HTERT RPE-1 (cell line): ENCODE measurements around the gene CLCC1.

Experiments used
- in situ Hi-C: fragments of 300-500 bp; cut with MboI; formaldehyde crosslinking; loops from 4 replicates; pipeline ENCODE4 v1.14.3; 2020; ENCODE audit warnings: low sequenced_read_pairs

The CLCC1 gene

GRCh38 chr1:108916788-108917187 is 46.5 kb downstream of the CLCC1 start:
- in situ Hi-C loops, result no loop called here
